Measurements from ENCODE around the gene OTOG.

The OTOG gene

GRCh38 chr11:17604201-17604914 lies 57.3 kb downstream of the OTOG start:
- Histone ChIP-seq H3K9ac (ENCODE audit: low read depth, low read length) (no peak overlapping the region), H3K27me3 (ENCODE audit: control insufficient read depth, insufficient read depth, low read length) (peaks cover 11% of the 10 kb centered on the region), H3K9me3 (ENCODE audit: control insufficient read depth, insufficient read depth, low read length) (no peaks in the 10 kb centered on the region)

GRCh38 chr11:17604915-17605233 lies 57.8 kb downstream of the OTOG start:
- H3K4me1 ChIP-seq (ENCODE audit: control insufficient read depth, insufficient read depth, low read length): peaks cover 3% of the 10 kb centered on the region
- no peak overlapping the region for H3K4me3 ChIP-seq (ENCODE audit: low read depth, low read length)
- no peaks in the 10 kb centered on the region for H3K36me3 ChIP-seq (ENCODE audit: control insufficient read depth, insufficient read depth, low read length)
- no peaks in the 10 kb centered on the region for H3K9me3 ChIP-seq (ENCODE audit: control insufficient read depth, insufficient read depth, low read length)
- H3K9ac ChIP-seq (ENCODE audit: low read depth, low read length): no peak overlapping the region
- peaks cover 5% of the 10 kb centered on the region for H3K27me3 ChIP-seq (ENCODE audit: control insufficient read depth, insufficient read depth, low read length)

More at GRCh38 chr11:17604201-17604914, 57.3 kb downstream of the OTOG start:
- peaks cover 3% of the 10 kb centered on the region for H3K4me1 ChIP-seq (ENCODE audit: control insufficient read depth, insufficient read depth, low read length)
- H3K4me3 ChIP-seq (ENCODE audit: low read depth, low read length): no peak overlapping the region
- no peaks in the 10 kb centered on the region for H3K36me3 ChIP-seq (ENCODE audit: control insufficient read depth, insufficient read depth, low read length)

GRCh38 chr11:17605651-17606122 lies 58.6 kb downstream of the OTOG start:
- H3K27me3 ChIP-seq (ENCODE audit: control insufficient read depth, insufficient read depth, low read length): no peaks in the 10 kb centered on the region
- no peaks in the 10 kb centered on the region for H3K36me3 ChIP-seq (ENCODE audit: control insufficient read depth, insufficient read depth, low read length)
- no peak overlapping the region for H3K9ac ChIP-seq (ENCODE audit: low read depth, low read length)
- no peaks in the 10 kb centered on the region for H3K9me3 ChIP-seq (ENCODE audit: control insufficient read depth, insufficient read depth, low read length)
- peaks cover 3% of the 10 kb centered on the region for H3K4me1 ChIP-seq (ENCODE audit: control insufficient read depth, insufficient read depth, low read length)
- no peak overlapping the region for H3K4me3 ChIP-seq (ENCODE audit: low read depth, low read length)

- no peaks in the 10 kb centered on the region for H3K27me3 ChIP-seq (ENCODE audit: control insufficient read depth, insufficient read depth, low read length)
- H3K4me1 ChIP-seq (ENCODE audit: control insufficient read depth, insufficient read depth, low read length): no peaks in the 10 kb centered on the region
- no peaks in the 10 kb centered on the region for H3K9me3 ChIP-seq (ENCODE audit: control insufficient read depth, insufficient read depth, low read length)
- no peak overlapping the region for H3K4me3 ChIP-seq (ENCODE audit: low read depth, low read length)
- H3K36me3 ChIP-seq (ENCODE audit: control insufficient read depth, insufficient read depth, low read length): no peaks in the 10 kb centered on the region
- H3K9ac ChIP-seq (ENCODE audit: low read depth, low read length): no peak overlapping the region
These were observed 59.4 kb downstream of the OTOG start for GRCh38 chr11:17606233-17607082.

GRCh38 chr11:17607083-17607429 lies 60.0 kb downstream of the OTOG start:
- Histone ChIP-seq H3K9me3 (ENCODE audit: control insufficient read depth, insufficient read depth, low read length) (no peaks in the 10 kb centered on the region), H3K4me3 (ENCODE audit: low read depth, low read length) (no peak overlapping the region), H3K4me1 (ENCODE audit: control insufficient read depth, insufficient read depth, low read length) (no peaks in the 10 kb centered on the region), H3K9ac (ENCODE audit: low read depth, low read length) (no peak overlapping the region), H3K36me3 (ENCODE audit: control insufficient read depth, insufficient read depth, low read length) (no peaks in the 10 kb centered on the region), H3K27me3 (ENCODE audit: control insufficient read depth, insufficient read depth, low read length) (no peaks in the 10 kb centered on the region)

- H3K36me3 ChIP-seq (ENCODE audit: control insufficient read depth, insufficient read depth, low read length): no peaks in the 10 kb centered on the region
- H3K9me3 ChIP-seq (ENCODE audit: control insufficient read depth, insufficient read depth, low read length): no peaks in the 10 kb centered on the region
- H3K4me3 ChIP-seq (ENCODE audit: low read depth, low read length): no peak overlapping the region
- H3K27me3 ChIP-seq (ENCODE audit: control insufficient read depth, insufficient read depth, low read length): no peaks in the 10 kb centered on the region
- no peaks in the 10 kb centered on the region for H3K4me1 ChIP-seq (ENCODE audit: control insufficient read depth, insufficient read depth, low read length)
- H3K9ac ChIP-seq (ENCODE audit: low read depth, low read length): no peak overlapping the region
These were observed 60.8 kb downstream of the OTOG start for GRCh38 chr11:17607591-17608570.

GRCh38 chr11:17608821-17609220 lies 61.8 kb downstream of the OTOG start:
- Histone ChIP-seq H3K36me3 (ENCODE audit: control insufficient read depth, insufficient read depth, low read length) (no peaks in the 10 kb centered on the region), H3K9me3 (ENCODE audit: control insufficient read depth, insufficient read depth, low read length) (no peaks in the 10 kb centered on the region), H3K9ac (ENCODE audit: low read depth, low read length) (no peak overlapping the region), H3K4me1 (ENCODE audit: control insufficient read depth, insufficient read depth, low read length) (no peaks in the 10 kb centered on the region), H3K27me3 (ENCODE audit: control insufficient read depth, insufficient read depth, low read length) (no peaks in the 10 kb centered on the region), H3K4me3 (ENCODE audit: low read depth, low read length) (no peak overlapping the region)

GRCh38 chr11:17609291-17610084 lies 62.4 kb downstream of the OTOG start:
- no peaks in the 10 kb centered on the region for H3K4me1 ChIP-seq (ENCODE audit: control insufficient read depth, insufficient read depth, low read length)
- H3K9me3 ChIP-seq (ENCODE audit: control insufficient read depth, insufficient read depth, low read length): no peaks in the 10 kb centered on the region
- H3K4me3 ChIP-seq (ENCODE audit: low read depth, low read length): no peak overlapping the region
- H3K9ac ChIP-seq (ENCODE audit: low read depth, low read length): no peak overlapping the region
- H3K36me3 ChIP-seq (ENCODE audit: control insufficient read depth, insufficient read depth, low read length): no peaks in the 10 kb centered on the region
- no peaks in the 10 kb centered on the region for H3K27me3 ChIP-seq (ENCODE audit: control insufficient read depth, insufficient read depth, low read length)

GRCh38 chr11:17610085-17610894 lies 63.2 kb downstream of the OTOG start:
- no peaks in the 10 kb centered on the region for H3K36me3 ChIP-seq (ENCODE audit: control insufficient read depth, insufficient read depth, low read length)
- H3K4me1 ChIP-seq (ENCODE audit: control insufficient read depth, insufficient read depth, low read length): no peaks in the 10 kb centered on the region
- H3K27me3 ChIP-seq (ENCODE audit: control insufficient read depth, insufficient read depth, low read length): no peaks in the 10 kb centered on the region
- H3K9me3 ChIP-seq (ENCODE audit: control insufficient read depth, insufficient read depth, low read length): no peaks in the 10 kb centered on the region
- H3K9ac ChIP-seq (ENCODE audit: low read depth, low read length): no peak overlapping the region
- no peak overlapping the region for H3K4me3 ChIP-seq (ENCODE audit: low read depth, low read length)

- Histone ChIP-seq H3K4me1 (ENCODE audit: control insufficient read depth, insufficient read depth, low read length) (no peaks in the 10 kb centered on the region), H3K27me3 (ENCODE audit: control insufficient read depth, insufficient read depth, low read length) (no peaks in the 10 kb centered on the region), H3K9me3 (ENCODE audit: control insufficient read depth, insufficient read depth, low read length) (no peaks in the 10 kb centered on the region), H3K36me3 (ENCODE audit: control insufficient read depth, insufficient read depth, low read length) (no peaks in the 10 kb centered on the region), H3K9ac (ENCODE audit: low read depth, low read length) (no peak overlapping the region), H3K4me3 (ENCODE audit: low read depth, low read length) (no peak overlapping the region)
These were observed 64.0 kb downstream of the OTOG start for GRCh38 chr11:17611049-17611448.

Measured in iPS-15b (cell line).